ENCODE results near the gene BAZ2B. TPM values are rescaled to one million over a fixed set of nuclear protein-coding genes. Genes with fewer than 3 reads are reported as not detected.

BAZ2B gene
- total and polyA plus RNA-seq, 9 of the 15 experiments (the other 6 are each of a cell fraction or from before 2014, with no cell fraction given), result 7.5 to 38.6 (median 19.8) TPM

- Histone ChIP-seq H3K9me1 (ENCODE audit: control insufficient read depth, insufficient read depth, low read length) (no peaks in the 10 kb centered on the region), H3K4me3 (no peak overlapping the region), H3K4me1 (replicated peaks in 1 of 2; ENCODE audit: control insufficient read depth in 2 of 2, insufficient read depth in 2 of 2, low read length in 2 of 2) (no peaks in the 10 kb centered on the region), H3K4me2 (ENCODE audit: insufficient read depth, low read length) (no peak overlapping the region), H3K27me3 (ENCODE audit: control insufficient read depth in 2 of 2, insufficient read depth in 2 of 2, low read length in 2 of 2) (no peaks in the 10 kb centered on the region), H3K9me3 (replicated peaks; ENCODE audit: control insufficient read depth, insufficient read depth, low read depth, low read length) (no peaks in the 10 kb centered on the region), H2AFZ (ENCODE audit: low read depth, low read length) (no peak overlapping the region), H3K9ac (ENCODE audit: insufficient read depth in 1 of 2, low read depth in 2 of 2, low read length in 2 of 2) (no peak overlapping the region), H3K79me2 (ENCODE audit: control insufficient read depth, insufficient read depth, low read length) (no peaks in the 10 kb centered on the region), H3K27ac (ENCODE audit: extremely low read depth, low read depth, low read length) (no peak overlapping the region), H4K20me1 (replicated peaks; ENCODE audit: control insufficient read depth, insufficient read depth, low read length) (no peaks in the 10 kb centered on the region), H3K36me3 (ENCODE audit: control insufficient read depth, insufficient read depth, low read length) (no peaks in the 10 kb centered on the region)
- no peak for ATAC-seq
- WGBS (ENCODE audit: insufficient coverage, low coverage, missing lambda C conversion rate), result 81% methylated on average over 2 of the region's 2 CpGs
- in situ Hi-C loops (cut with MboI) (no loop called here), intact Hi-C loops (cut with micrococcal nuclease) (no loop called here)
- ChIA-PET CTCF (ENCODE audit: low intra/inter-chr PET ratio) (no interaction called here), POLR2A (no interaction called here)
- no peak for FAIRE-seq
- no peak for DNase-seq (ENCODE audit: extremely low read depth in 1 of 4, low spot score in 3 of 4)
- BruUV-seq (replicated peaks), result no TSS peak
- TF ChIP-seq ZKSCAN1 (IDR thresholded peaks at IDR 0.05; ENCODE audit: low read depth, low read length), result no peak
- no peak for TF ChIP-seq NR2F6 (CRISPR knock-in tag; IDR thresholded peaks at IDR 0.05)
- no peak for TF ChIP-seq BHLHE40 (IDR thresholded peaks at IDR 0.05; ENCODE audit: low read length)
- TF ChIP-seq ATF2 (CRISPR knock-in tag; IDR thresholded peaks at IDR 0.05), result no peak
- TF ChIP-seq ZNF407 (IDR thresholded peaks at IDR 0.05; ENCODE audit: low read depth), result no peak
- no peak for TF ChIP-seq NR2C2 (CRISPR knock-in tag; IDR thresholded peaks at IDR 0.05)
- no peak for TF ChIP-seq NR2C2 (tag; IDR thresholded peaks at IDR 0.05)
- no peak for TF ChIP-seq ELF1 (tag; IDR thresholded peaks at IDR 0.05)
- no peak for TF ChIP-seq ZNF57 (CRISPR knock-in tag; IDR thresholded peaks at IDR 0.05)
- no peak for TF ChIP-seq ZNF589 (CRISPR knock-in tag; IDR thresholded peaks at IDR 0.05; ENCODE audit: low read depth)
- TF ChIP-seq SRSF3 (IDR thresholded peaks at IDR 0.05; ENCODE audit: insufficient read depth, low read length), result no peak
- TF ChIP-seq FOSL1 (tag; conservative IDR thresholded peaks at IDR 0.05), result no peak
- no peak for TF ChIP-seq PURB (CRISPR knock-in tag; IDR thresholded peaks at IDR 0.05; ENCODE audit: low read depth)
- no peak for TF ChIP-seq USF2 (CRISPR knock-in tag; IDR thresholded peaks at IDR 0.05)
- no peak for TF ChIP-seq ZNF77 (CRISPR knock-in tag; IDR thresholded peaks at IDR 0.05)
These were observed 16.9 kb upstream of the BAZ2B start for GRCh38 chr2:159633219-159633618.

Data from K562 (cell line).